Effector memory CD4-positive, alpha-beta T cell (primary cell): ENCODE measurements around the gene GSDME.

Source experiments
- DNase-seq, 3 donors: peaks; one replicate each; pipeline ENCODE4 v3.0.0-alpha.2; 2020
- H3K27ac ChIP-seq: 2 replicates; pipeline ENCODE4 v1.7.0; 2013; ENCODE audit warnings: mild to moderate bottlenecking, low read length, moderate library complexity; ENCODE audit not compliant: insufficient read depth, poor library complexity, severe bottlenecking
- H3K27me3 ChIP-seq: replicated peaks from 2 replicates; pipeline ENCODE4 v1.7.0; 2013; ENCODE audit warnings: mild to moderate bottlenecking, low read length; ENCODE audit not compliant: insufficient read depth, control insufficient read depth, poor library complexity, severe bottlenecking
- H3K36me3 ChIP-seq: 2 replicates; pipeline ENCODE4 v1.7.0; 2013; ENCODE audit warnings: mild to moderate bottlenecking, low read length, moderate library complexity; ENCODE audit not compliant: control insufficient read depth, insufficient read depth
- H3K4me1 ChIP-seq: 2 replicates; pipeline ENCODE4 v1.7.0; 2013; ENCODE audit warnings: low read length, mild to moderate bottlenecking; ENCODE audit not compliant: control insufficient read depth, insufficient read depth, poor library complexity, severe bottlenecking
- H3K4me3 ChIP-seq: 2 replicates; pipeline ENCODE4 v1.7.0; 2013; ENCODE audit warnings: low read length, low read depth, mild to moderate bottlenecking; ENCODE audit not compliant: insufficient read depth, poor library complexity, severe bottlenecking
- H3K9me3 ChIP-seq: 2 replicates; pipeline ENCODE4 v1.7.0; 2013; ENCODE audit warnings: mild to moderate bottlenecking, low read length, moderate library complexity; ENCODE audit not compliant: control insufficient read depth

GSDME gene

GRCh38 chr7:24793982-24794648 is 36.9 kb upstream of the GSDME start:
- H3K27me3 ChIP-seq = no peaks in the 10 kb centered on the region
- no peaks in the 10 kb centered on the region for H3K9me3 ChIP-seq
- peaks cover 5% of the 10 kb centered on the region for H3K36me3 ChIP-seq
- no peak overlapping the region for H3K4me3 ChIP-seq
- no peaks in the 10 kb centered on the region for H3K4me1 ChIP-seq
- H3K27ac ChIP-seq = no peak overlapping the region
- DNase-seq = no peak

- Histone ChIP-seq H3K27me3 (no peaks in the 10 kb centered on the region), H3K36me3 (no peaks in the 10 kb centered on the region), H3K4me1 (no peaks in the 10 kb centered on the region), H3K9me3 (no peaks in the 10 kb centered on the region), H3K27ac (no peak overlapping the region), H3K4me3 (no peak overlapping the region)
- DNase-seq = no peak
Observed at GRCh38 chr7:24788961-24789576, 31.8 kb upstream of the GSDME start.

- H3K4me1 ChIP-seq = no peaks in the 10 kb centered on the region
- no peak overlapping the region for H3K4me3 ChIP-seq
- no peak overlapping the region for H3K27ac ChIP-seq
- no peaks in the 10 kb centered on the region for H3K9me3 ChIP-seq
- H3K36me3 ChIP-seq = no peaks in the 10 kb centered on the region
- H3K27me3 ChIP-seq = no peaks in the 10 kb centered on the region
- no peak for DNase-seq
Observed at GRCh38 chr7:24788075-24788474, 30.8 kb upstream of the GSDME start.

- no peaks in the 10 kb centered on the region for H3K36me3 ChIP-seq
- H3K27me3 ChIP-seq = no peaks in the 10 kb centered on the region
- H3K4me1 ChIP-seq = no peaks in the 10 kb centered on the region
- no peak for DNase-seq
- no peak overlapping the region for H3K27ac ChIP-seq
- no peaks in the 10 kb centered on the region for H3K9me3 ChIP-seq
- no peak overlapping the region for H3K4me3 ChIP-seq
Observed at GRCh38 chr7:24786941-24787340, 29.7 kb upstream of the GSDME start.

- Histone ChIP-seq H3K4me3 (no peak overlapping the region), H3K4me1 (no peaks in the 10 kb centered on the region), H3K9me3 (no peaks in the 10 kb centered on the region), H3K36me3 (no peaks in the 10 kb centered on the region), H3K27ac (no peak overlapping the region), H3K27me3 (no peaks in the 10 kb centered on the region)
- no peak for DNase-seq
Observed at GRCh38 chr7:24786306-24786705, 29.0 kb upstream of the GSDME start.

DNA sequence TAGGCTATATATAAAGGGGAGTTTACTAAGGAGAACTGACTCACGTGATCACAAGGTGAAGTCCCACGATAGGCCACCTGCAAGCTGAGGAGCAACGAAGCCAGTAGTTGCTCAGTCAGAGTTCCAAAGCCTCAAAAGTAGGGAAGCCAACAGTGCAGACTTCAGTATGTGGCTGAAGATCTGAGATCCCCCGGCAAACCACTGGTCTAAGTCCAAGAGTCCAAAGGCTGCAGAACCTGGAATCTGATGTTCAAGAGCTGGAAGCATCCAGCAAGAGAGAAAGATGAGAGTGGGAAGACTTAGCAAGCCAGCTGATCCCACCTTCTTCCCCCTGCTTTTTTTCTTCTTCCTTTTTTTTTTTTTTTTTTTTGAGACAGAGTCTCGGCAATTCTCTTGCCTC is 27.0 kb upstream of the GSDME start:
- no peaks in the 10 kb centered on the region for H3K36me3 ChIP-seq
- no peaks in the 10 kb centered on the region for H3K4me1 ChIP-seq
- no peak for DNase-seq
- H3K27me3 ChIP-seq = no peaks in the 10 kb centered on the region
- H3K4me3 ChIP-seq = no peak overlapping the region
- H3K9me3 ChIP-seq = no peaks in the 10 kb centered on the region
- H3K27ac ChIP-seq = no peak overlapping the region

DNA sequence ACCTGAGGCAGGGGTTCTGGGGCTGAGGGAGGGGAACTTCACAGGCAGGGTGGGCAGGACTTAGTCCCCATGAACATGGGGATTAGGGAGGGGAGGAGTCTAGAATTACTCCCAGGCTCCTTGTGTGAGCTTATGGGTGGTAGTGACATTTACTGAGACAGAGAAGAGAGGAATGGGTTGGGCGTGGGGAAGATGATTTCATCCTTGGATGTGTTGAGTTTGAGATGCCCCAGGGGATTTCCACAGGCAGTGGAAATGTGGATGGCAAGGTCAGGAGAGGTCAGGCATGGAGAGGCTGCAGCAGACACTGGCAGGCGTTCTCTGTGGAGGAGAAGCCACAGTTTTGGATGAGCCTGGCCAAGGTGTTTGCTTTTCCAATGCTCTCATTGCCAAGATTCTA is 26.4 kb upstream of the GSDME start:
- no peak overlapping the region for H3K4me3 ChIP-seq
- H3K4me1 ChIP-seq = no peaks in the 10 kb centered on the region
- no peaks in the 10 kb centered on the region for H3K9me3 ChIP-seq
- no peak overlapping the region for H3K27ac ChIP-seq
- H3K27me3 ChIP-seq = no peaks in the 10 kb centered on the region
- H3K36me3 ChIP-seq = no peaks in the 10 kb centered on the region
- DNase-seq = no peak

- no peaks in the 10 kb centered on the region for H3K4me1 ChIP-seq
- no peaks in the 10 kb centered on the region for H3K27me3 ChIP-seq
- DNase-seq = no peak
- no peaks in the 10 kb centered on the region for H3K36me3 ChIP-seq
- H3K4me3 ChIP-seq = no peak overlapping the region
- H3K27ac ChIP-seq = no peak overlapping the region
- H3K9me3 ChIP-seq = no peaks in the 10 kb centered on the region
Observed at GRCh38 chr7:24781106-24781505, 23.8 kb upstream of the GSDME start.

DNA sequence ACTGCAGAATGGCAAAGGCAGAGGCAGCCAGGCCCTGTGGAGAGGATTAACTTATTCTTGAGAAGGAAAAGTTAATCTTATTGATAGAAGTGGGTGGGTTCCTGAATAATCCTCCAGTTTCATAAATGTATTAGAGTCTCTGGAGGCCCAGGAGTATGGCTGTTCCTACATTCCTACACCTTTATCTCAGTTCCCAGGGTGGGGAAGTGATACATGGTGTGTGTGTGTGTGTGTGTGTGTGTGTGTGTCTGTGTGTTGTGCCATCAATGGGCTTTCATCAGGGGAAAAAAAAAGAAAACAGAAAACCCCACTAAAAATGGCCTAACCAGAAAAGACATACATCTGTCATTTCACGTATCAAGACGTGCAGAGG is 22.0 kb upstream of the GSDME start:
- Histone ChIP-seq H3K27ac (no peak overlapping the region), H3K4me1 (no peaks in the 10 kb centered on the region), H3K36me3 (no peaks in the 10 kb centered on the region), H3K27me3 (no peaks in the 10 kb centered on the region), H3K9me3 (no peaks in the 10 kb centered on the region), H3K4me3 (no peak overlapping the region)
- DNase-seq = no peak

- Histone ChIP-seq H3K27ac (no peak overlapping the region), H3K4me1 (no peaks in the 10 kb centered on the region), H3K27me3 (no peaks in the 10 kb centered on the region), H3K9me3 (no peaks in the 10 kb centered on the region), H3K36me3 (no peaks in the 10 kb centered on the region), H3K4me3 (no peak overlapping the region)
- DNase-seq = no peak
Observed at GRCh38 chr7:24778543-24779282, 21.4 kb upstream of the GSDME start.
